Measurements from ENCODE around the gene EIF2B4. TPM values are rescaled to one million over a fixed set of nuclear protein-coding genes. Genes with fewer than 3 reads are reported as not detected.

Gene EIF2B4
- total and polyA plus RNA-seq, 2 of the 13 experiments (the other 11 are each of a cell fraction or from before 2014, with no cell fraction given) = 91.5 to 96.4 TPM

- TF ChIP-seq ZHX1 (CRISPR knock-in tag; IDR thresholded peaks at IDR 0.05; ENCODE audit: low read depth) (peak; percentile 79; the same call in 1 of the 2 replicates), SMAD1 (CRISPR knock-in tag; IDR thresholded peaks at IDR 0.05; ENCODE audit: borderline replicate concordance, low read depth) (no peak), SKIL (CRISPR knock-in tag; IDR thresholded peaks at IDR 0.05; ENCODE audit: borderline replicate concordance) (peak; percentile 51), ZNF10 (CRISPR knock-in tag; IDR thresholded peaks at IDR 0.05; ENCODE audit: borderline replicate concordance, low read depth) (no peak), MED1 (CRISPR knock-in tag; IDR thresholded peaks at IDR 0.05) (peak; percentile 86), SMAD9 (CRISPR knock-in tag; IDR thresholded peaks at IDR 0.05) (no peak), ZNF317 (CRISPR knock-in tag; IDR thresholded peaks at IDR 0.05) (peak; percentile 71; the same call in 1 of the 2 replicates), E2F5 (CRISPR knock-in tag; conservative IDR thresholded peaks at IDR 0.05) (peak; percentile 78), ZNF570 (CRISPR knock-in tag; IDR thresholded peaks at IDR 0.05; ENCODE audit: borderline replicate concordance) (no peak; the same call in 1 of the 2 replicates), ZSCAN21 (CRISPR knock-in tag; IDR thresholded peaks at IDR 0.05; ENCODE audit: borderline replicate concordance) (peak; percentile 89), ZNF281 (CRISPR knock-in tag; IDR thresholded peaks at IDR 0.05; ENCODE audit: borderline replicate concordance) (peak; percentile 86), HNF4A (CRISPR knock-in tag; IDR thresholded peaks at IDR 0.05) (peak; percentile 5), ZNF775 (CRISPR knock-in tag; IDR thresholded peaks at IDR 0.05; ENCODE audit: borderline replicate concordance) (no peak), SRSF9 (IDR thresholded peaks at IDR 0.05; ENCODE audit: borderline replicate concordance, insufficient read depth, low read depth, low read length, poor library complexity, severe bottlenecking) (no peak)
- TF ChIP-seq, protein P1, sequence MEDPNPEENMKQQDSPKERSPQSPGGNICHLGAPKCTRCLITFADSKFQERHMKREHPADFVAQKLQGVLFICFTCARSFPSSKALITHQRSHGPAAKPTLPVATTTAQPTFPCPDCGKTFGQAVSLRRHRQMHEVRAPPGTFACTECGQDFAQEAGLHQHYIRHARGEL (CRISPR knock-in tag; IDR thresholded peaks at IDR 0.05) = no peak
- TF ChIP-seq, protein P2, sequence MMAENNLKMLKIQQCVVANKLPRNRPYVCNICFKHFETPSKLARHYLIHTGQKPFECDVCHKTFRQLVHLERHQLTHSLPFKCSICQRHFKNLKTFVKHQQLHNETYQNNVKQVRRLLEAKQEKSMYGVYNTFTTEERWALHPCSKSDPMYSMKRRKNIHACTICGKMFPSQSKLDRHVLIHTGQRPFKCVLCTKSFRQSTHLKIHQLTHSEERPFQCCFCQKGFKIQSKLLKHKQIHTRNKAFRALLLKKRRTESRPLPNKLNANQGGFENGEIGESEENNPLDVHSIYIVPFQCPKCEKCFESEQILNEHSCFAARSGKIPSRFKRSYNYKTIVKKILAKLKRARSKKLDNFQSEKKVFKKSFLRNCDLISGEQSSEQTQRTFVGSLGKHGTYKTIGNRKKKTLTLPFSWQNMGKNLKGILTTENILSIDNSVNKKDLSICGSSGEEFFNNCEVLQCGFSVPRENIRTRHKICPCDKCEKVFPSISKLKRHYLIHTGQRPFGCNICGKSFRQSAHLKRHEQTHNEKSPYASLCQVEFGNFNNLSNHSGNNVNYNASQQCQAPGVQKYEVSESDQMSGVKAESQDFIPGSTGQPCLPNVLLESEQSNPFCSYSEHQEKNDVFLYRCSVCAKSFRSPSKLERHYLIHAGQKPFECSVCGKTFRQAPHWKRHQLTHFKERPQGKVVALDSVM (CRISPR knock-in tag; IDR thresholded peaks at IDR 0.05) = peak; percentile 78
Observed at GRCh38 chr2:27356382-27357181, 13.6 kb downstream of the EIF2B4 start, which contains the start of gene GTF3C2 (continued).
